Right atrium auricular region (tissue), 2 donors: ENCODE results near the gene SUSD2. TPM values are rescaled to one million over a fixed set of nuclear protein-coding genes. Genes with fewer than 3 reads are reported as not detected.

ENCODE experiments used
- DNase-seq: peaks from one replicate; pipeline ENCODE4 v3.0.0-alpha.2; 2019; ENCODE audit warnings: low spot score
- H3K27ac ChIP-seq, 2 donors: fragments of 200-600 bp; sonication (generic); 1 replicate in 1 of 2; 2 replicates in 1 of 2; pipeline ENCODE4 v1.5.1; 2016 to 2019
- H3K27me3 ChIP-seq, 2 donors: fragments of 200-600 bp; sonication (generic); one replicate each; pipeline versions ENCODE4 v1.5.1 to v1.6.0; 2017 to 2019
- H3K36me3 ChIP-seq: fragments of 200-600 bp; sonication (generic); one replicate; pipeline ENCODE4 v1.5.1; 2016
- H3K4me1 ChIP-seq, 2 donors: fragments of 200-600 bp; sonication (generic); one replicate each; pipeline versions ENCODE4 v1.5.1 to v1.6.0; 2017 to 2019
- H3K4me3 ChIP-seq, 2 donors: fragments of 200-600 bp; sonication (generic); 1 replicate in 1 of 2; 2 replicates in 1 of 2; pipeline ENCODE4 v1.5.1; 2017 to 2019; ENCODE audit warnings: mild to moderate bottlenecking in 1 of 2, moderate library complexity in 1 of 2
- H3K9me3 ChIP-seq, 2 donors: fragments of 200-600 bp; sonication (generic); one replicate each; pipeline ENCODE4 v1.5.1; 2019
- CTCF ChIP-seq, 2 donors: fragments of 200-600 bp; sonication (generic); IDR thresholded peaks; one replicate each; pipeline ENCODE4 v1.5.1; 2019; ENCODE audit warnings: antibody characterized with exemption in 2 of 2
- total RNA-seq, 2 donors: library from RNA; depleted of rRNA; stranded (reverse); fragments of >200 nt; gene quantifications; one replicate each; pipeline ENCODE4 v1.1.0, GENCODE V29; 2016

SUSD2 gene
- total RNA-seq, 2 donors from 2014 or later: 4.9 to 9.5 TPM

- no peak overlapping the region for H3K4me3 ChIP-seq
- TF ChIP-seq CTCF (IDR thresholded peaks at IDR 0.05): no peak
- no peaks in the 10 kb centered on the region for H3K27me3 ChIP-seq
- H3K36me3 ChIP-seq: peaks cover 45% of the 10 kb centered on the region
- peaks cover 0 to 24% of the 10 kb centered on the region in 2 donors for H3K4me1 ChIP-seq
- H3K9me3 ChIP-seq: no peaks in the 10 kb centered on the region
- DNase-seq: no peak
- H3K27ac ChIP-seq: no peak overlapping the region
Measured at GRCh38 chr22:24171822-24172221, 9.5 kb upstream of the SUSD2 start.

DNA sequence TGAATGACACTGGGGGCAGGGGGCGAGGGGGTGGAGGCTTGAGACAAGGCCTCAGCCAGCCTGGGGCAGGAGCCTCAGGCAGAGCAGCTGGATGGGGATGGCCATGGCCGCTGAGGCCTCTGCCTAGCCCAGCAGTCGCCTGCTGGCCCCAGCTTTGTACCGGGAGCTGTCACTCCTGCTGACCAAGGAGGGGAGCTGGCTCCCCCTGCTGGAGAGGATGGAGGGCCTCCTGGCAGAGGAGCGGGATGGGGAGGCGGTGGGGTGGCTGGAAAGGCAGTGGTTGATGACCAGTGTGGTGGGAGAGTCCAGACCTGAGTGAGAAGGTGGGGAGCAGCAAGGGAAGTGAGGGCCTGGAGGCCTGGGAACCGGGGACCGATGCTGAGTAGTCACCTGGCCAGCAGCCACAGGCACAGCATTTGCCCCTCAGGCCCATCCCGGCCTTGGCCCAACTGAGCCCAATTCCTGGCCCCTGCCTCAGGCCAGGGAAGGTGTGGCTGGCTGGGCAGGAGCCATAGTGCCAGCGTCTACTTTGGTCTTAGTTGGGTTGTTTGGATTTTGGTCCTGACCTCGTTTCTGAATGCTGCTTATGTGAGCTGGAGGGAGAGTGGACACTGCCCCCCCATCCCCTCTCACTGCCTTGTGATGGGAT is 6.0 kb upstream of the SUSD2 start:
- DNase-seq: peak; percentile 80
- no peak overlapping the region for H3K4me3 ChIP-seq
- H3K4me1 ChIP-seq: peaks cover 0 to 47% of the 10 kb centered on the region in 2 donors
- H3K27ac ChIP-seq: peak overlapping the region; percentile 73 to 80
- TF ChIP-seq CTCF (IDR thresholded peaks at IDR 0.05): peak; percentile 90 to 91
- no peaks in the 10 kb centered on the region for H3K9me3 ChIP-seq
- H3K36me3 ChIP-seq: peaks cover 36% of the 10 kb centered on the region
- H3K27me3 ChIP-seq: no peaks in the 10 kb centered on the region

GRCh38 chr22:24176040-24176439 is 5.2 kb upstream of the SUSD2 start:
- TF ChIP-seq CTCF (IDR thresholded peaks at IDR 0.05): no peak
- H3K4me1 ChIP-seq: peaks cover 0 to 55% of the 10 kb centered on the region in 2 donors
- H3K4me3 ChIP-seq: no peak overlapping the region
- H3K36me3 ChIP-seq: peaks cover 32% of the 10 kb centered on the region
- DNase-seq: no peak
- peak overlapping the region; percentile 73 to 80 for H3K27ac ChIP-seq
- no peaks in the 10 kb centered on the region for H3K9me3 ChIP-seq
- H3K27me3 ChIP-seq: no peaks in the 10 kb centered on the region

GRCh38 chr22:24176630-24177029 is 4.7 kb upstream of the SUSD2 start:
- no peaks in the 10 kb centered on the region for H3K9me3 ChIP-seq
- peaks cover 27% of the 10 kb centered on the region for H3K36me3 ChIP-seq
- H3K4me1 ChIP-seq: peaks cover 0 to 60% of the 10 kb centered on the region in 2 donors
- peak overlapping the region; percentile 73 to 80 for H3K27ac ChIP-seq
- DNase-seq: peak; percentile 70
- H3K4me3 ChIP-seq: no peak overlapping the region
- no peak for TF ChIP-seq CTCF (IDR thresholded peaks at IDR 0.05)
- H3K27me3 ChIP-seq: no peaks in the 10 kb centered on the region

- TF ChIP-seq CTCF (IDR thresholded peaks at IDR 0.05): no peak
- Histone ChIP-seq H3K36me3 (peaks cover 22% of the 10 kb centered on the region), H3K27ac (peak overlapping the region; percentile 73 to 80), H3K9me3 (no peaks in the 10 kb centered on the region), H3K27me3 (no peaks in the 10 kb centered on the region), H3K4me3 (no peak overlapping the region), H3K4me1 (peaks cover 0 to 65% of the 10 kb centered on the region in 2 donors)
- DNase-seq: no peak
Measured at GRCh38 chr22:24177045-24177444, 4.2 kb upstream of the SUSD2 start.

DNA sequence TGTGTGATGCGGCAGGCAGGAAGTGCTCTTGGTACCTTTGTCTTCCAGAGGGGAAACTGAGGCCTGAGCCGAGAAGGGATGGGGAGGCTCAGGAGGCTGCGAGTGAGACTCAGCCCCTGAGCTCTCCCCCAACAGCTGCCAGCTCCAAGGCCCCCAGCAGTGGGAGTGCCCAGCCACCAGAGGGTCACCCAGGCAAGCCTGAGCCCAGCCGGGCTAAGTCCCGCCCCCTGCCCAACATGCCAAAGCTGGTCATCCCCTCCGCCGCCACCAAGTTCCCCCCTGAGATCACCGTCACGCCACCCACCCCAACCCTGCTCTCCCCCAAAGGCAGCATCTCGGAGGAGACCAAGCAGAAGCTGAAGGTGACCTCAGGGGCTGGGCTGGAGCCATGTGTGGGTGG is 3.8 kb upstream of the SUSD2 start:
- DNase-seq: no peak
- Histone ChIP-seq H3K4me1 (peaks cover 0 to 68% of the 10 kb centered on the region in 2 donors), H3K36me3 (peaks cover 18% of the 10 kb centered on the region), H3K27me3 (no peaks in the 10 kb centered on the region), H3K4me3 (no peak overlapping the region), H3K27ac (peak overlapping the region; percentile 73 to 80), H3K9me3 (no peaks in the 10 kb centered on the region)
- TF ChIP-seq CTCF (IDR thresholded peaks at IDR 0.05): no peak
